H9 (cell line): ENCODE measurements around the gene INPP4A. TPM values are rescaled to one million over a fixed set of nuclear protein-coding genes. Genes with fewer than 3 reads are reported as not detected.
A peak's percentile ranks its signal among the peaks of the same experiment; 100 is the strongest.

Source experiments
- DNase-seq: peaks from one replicate; pipeline ENCODE4 v3.0.0-alpha.2; 2017
- H2AFZ ChIP-seq: one replicate; pipeline ENCODE4 v1.6.1; 2013; ENCODE audit warnings: mild to moderate bottlenecking, low read length, control low read depth, moderate library complexity
- H2AK5ac ChIP-seq: 2 replicates; pipeline ENCODE4 v1.6.1; 2013; ENCODE audit warnings: low read length, control low read depth, mixed read lengths; ENCODE audit not compliant: insufficient read length
- H2BK120ac ChIP-seq: one replicate; pipeline ENCODE4 v1.6.1; 2013; ENCODE audit warnings: low read depth, mild to moderate bottlenecking, low read length, control low read depth, inconsistent platforms; ENCODE audit not compliant: poor library complexity, severe bottlenecking
- H2BK12ac ChIP-seq: 2 replicates; pipeline ENCODE4 v1.6.1; 2013; ENCODE audit warnings: low read length, control low read depth, mixed read lengths, low read depth; ENCODE audit not compliant: insufficient read length
- H2BK15ac ChIP-seq: 2 replicates; pipeline ENCODE4 v1.6.1; 2013; ENCODE audit warnings: low read depth, low read length, control low read depth
- H2BK20ac ChIP-seq: one replicate; pipeline ENCODE4 v1.6.1; 2013; ENCODE audit warnings: low read depth, mild to moderate bottlenecking, low read length, control low read depth, inconsistent platforms; ENCODE audit not compliant: poor library complexity, severe bottlenecking
- H2BK5ac ChIP-seq: 2 replicates; pipeline ENCODE4 v1.6.1; 2013; ENCODE audit warnings: low read length, control low read depth, mixed read lengths; ENCODE audit not compliant: insufficient read length
- H3K14ac ChIP-seq: 2 replicates; pipeline ENCODE4 v1.6.1; 2013; ENCODE audit warnings: low read length, control low read depth; ENCODE audit not compliant: insufficient read depth
- H3K18ac ChIP-seq: 2 replicates; pipeline ENCODE4 v1.6.1; 2013; ENCODE audit warnings: low read depth, mild to moderate bottlenecking, mixed read lengths, low read length, control low read depth; ENCODE audit not compliant: insufficient read length
- H3K23ac ChIP-seq: 2 replicates; pipeline ENCODE4 v1.6.1; 2013; ENCODE audit warnings: low read length, control low read depth, mixed read lengths, low read depth; ENCODE audit not compliant: insufficient read length
- H3K23me2 ChIP-seq: 2 replicates; pipeline ENCODE4 v1.6.1; 2013; ENCODE audit warnings: low read depth, mild to moderate bottlenecking, mixed read lengths, low read length, control low read depth; ENCODE audit not compliant: insufficient read length, poor library complexity, severe bottlenecking
- H3K27ac ChIP-seq: 2 replicates; pipeline ENCODE4 v1.5.1; 2013; ENCODE audit warnings: low read length, control low read depth, mixed read lengths, low read depth; ENCODE audit not compliant: insufficient read length
- H3K27me3 ChIP-seq: 2 replicates; pipeline ENCODE4 v1.6.1; 2013; ENCODE audit warnings: low read length, control low read depth, inconsistent platforms; ENCODE audit not compliant: insufficient read depth
- H3K4ac ChIP-seq: 2 replicates; pipeline ENCODE4 v1.6.1; 2013; ENCODE audit warnings: low read depth, mild to moderate bottlenecking, control low read depth, inconsistent platforms, low read length, moderate library complexity
- H3K4me1 ChIP-seq: 2 replicates; pipeline ENCODE4 v1.6.1; 2013; ENCODE audit warnings: low read length, control low read depth, inconsistent platforms; ENCODE audit not compliant: insufficient read depth
- H3K4me2 ChIP-seq: 2 replicates; pipeline ENCODE4 v1.6.1; 2013; ENCODE audit warnings: low read length, control low read depth, mixed read lengths; ENCODE audit not compliant: insufficient read length, insufficient read depth
- H3K56ac ChIP-seq: 2 replicates; pipeline ENCODE4 v1.6.1; 2013; ENCODE audit warnings: low read depth, mild to moderate bottlenecking, mixed read lengths, low read length, control low read depth; ENCODE audit not compliant: insufficient read length
- H3K79me1 ChIP-seq: 2 replicates; pipeline ENCODE4 v1.6.1; 2013; ENCODE audit warnings: low read depth, mild to moderate bottlenecking, moderate library complexity, low read length, control low read depth, inconsistent platforms; ENCODE audit not compliant: insufficient read depth, poor library complexity, severe bottlenecking
- H3K79me2 ChIP-seq: 2 replicates; pipeline ENCODE4 v1.6.1; 2013; ENCODE audit warnings: low read length, control low read depth, inconsistent platforms; ENCODE audit not compliant: insufficient read depth
- H3K9ac ChIP-seq: 2 replicates; pipeline ENCODE4 v1.6.1; 2013; ENCODE audit warnings: low read length, control low read depth, mixed read lengths; ENCODE audit not compliant: insufficient read length; ENCODE audit errors: extremely low read depth
- H3K9me3 ChIP-seq: one replicate; pipeline ENCODE4 v1.6.1; 2013; ENCODE audit warnings: low read depth, low read length, inconsistent platforms; ENCODE audit not compliant: control insufficient read depth
- H3T11ph ChIP-seq: one replicate; pipeline ENCODE4 v1.6.1; 2013; ENCODE audit warnings: mild to moderate bottlenecking, low read length, control low read depth, inconsistent platforms
- H4K20me1 ChIP-seq: one replicate; pipeline ENCODE4 v1.6.1; 2013; ENCODE audit not compliant: control insufficient read depth, insufficient read length, insufficient read depth
- H4K5ac ChIP-seq: 2 replicates; pipeline ENCODE4 v1.6.1; 2013; ENCODE audit warnings: low read depth, mild to moderate bottlenecking, mixed read lengths, low read length, control low read depth; ENCODE audit not compliant: insufficient read length
- H4K8ac ChIP-seq: replicated peaks from 2 replicates; pipeline ENCODE4 v1.6.1; 2013; ENCODE audit warnings: low read length, control low read depth, mixed read lengths, low read depth; ENCODE audit not compliant: insufficient read length
- H4K91ac ChIP-seq: 2 replicates; pipeline ENCODE4 v1.6.1; 2013; ENCODE audit warnings: low read depth, mild to moderate bottlenecking, moderate library complexity, mixed read lengths, low read length, control low read depth; ENCODE audit not compliant: insufficient read length
- H3K27ac Mint-ChIP-seq, 3 experiments: 2 replicates in 2 of 3; 3 replicates in 1 of 3; pipeline ENCODE4 v1.8.0; 2020 to 2021; ENCODE audit warnings: mixed read lengths in 3 of 3, mild to moderate bottlenecking in 1 of 3, moderate library complexity in 1 of 3
- H3K27me3 Mint-ChIP-seq: 2 replicates; pipeline ENCODE4 v1.8.0; 2021; ENCODE audit warnings: low read depth, mild to moderate bottlenecking, moderate library complexity, mixed read lengths
- H3K36me3 Mint-ChIP-seq, 3 experiments: 2 replicates in 2 of 3; 3 replicates in 1 of 3; pipeline ENCODE4 v1.8.0; 2020 to 2021; ENCODE audit warnings: low read depth in 3 of 3, mixed read lengths in 3 of 3; ENCODE audit not compliant: insufficient read depth in 1 of 3
- H3K4me1 Mint-ChIP-seq, 2 experiments: 2 replicates each; pipeline ENCODE4 v1.8.0; 2020; ENCODE audit warnings: mixed read lengths in 2 of 2
- H3K4me3 Mint-ChIP-seq, 2 experiments: 2 replicates in 1 of 2; 3 replicates in 1 of 2; pipeline ENCODE4 v1.8.0; 2020 to 2021; ENCODE audit warnings: mild to moderate bottlenecking in 2 of 2, mixed read lengths in 2 of 2, moderate library complexity in 1 of 2
- H3K9me3 Mint-ChIP-seq, 2 experiments: 2 replicates in 1 of 2; 3 replicates in 1 of 2; pipeline ENCODE4 v1.8.0; 2020; ENCODE audit warnings: mild to moderate bottlenecking in 2 of 2, mixed read lengths in 2 of 2, moderate library complexity in 1 of 2
- WGBS: extraction: QIAGEN DNeasy Blood & Tissue Kit; methylation state at CpG from one replicate; pipeline ENCODE4 v1.1.7; 2013; ENCODE audit warnings: missing lambda C conversion rate, low lambda C conversion rate, mixed read lengths; ENCODE audit not compliant: insufficient read length; ENCODE audit errors: extremely low coverage; 5-methylcytosine and 5-hydroxymethylcytosine counted together
- total RNA-seq: library from RNA; stranded (reverse); gene quantifications from 2 replicates; pipeline ENCODE4 v1.2.1, GENCODE V29; 2021
- TF ChIP-seq, protein P1 (sequence below): fragments of 200-600 bp; sonication (generic); conservative IDR thresholded peaks from 3 replicates; pipeline ENCODE4 v1.8.0; 2021; ENCODE audit warnings: antibody characterized with exemption, mild to moderate bottlenecking

The INPP4A gene
- total RNA-seq, 1 experiment from 2014 or later: 55.2 TPM

DNA sequence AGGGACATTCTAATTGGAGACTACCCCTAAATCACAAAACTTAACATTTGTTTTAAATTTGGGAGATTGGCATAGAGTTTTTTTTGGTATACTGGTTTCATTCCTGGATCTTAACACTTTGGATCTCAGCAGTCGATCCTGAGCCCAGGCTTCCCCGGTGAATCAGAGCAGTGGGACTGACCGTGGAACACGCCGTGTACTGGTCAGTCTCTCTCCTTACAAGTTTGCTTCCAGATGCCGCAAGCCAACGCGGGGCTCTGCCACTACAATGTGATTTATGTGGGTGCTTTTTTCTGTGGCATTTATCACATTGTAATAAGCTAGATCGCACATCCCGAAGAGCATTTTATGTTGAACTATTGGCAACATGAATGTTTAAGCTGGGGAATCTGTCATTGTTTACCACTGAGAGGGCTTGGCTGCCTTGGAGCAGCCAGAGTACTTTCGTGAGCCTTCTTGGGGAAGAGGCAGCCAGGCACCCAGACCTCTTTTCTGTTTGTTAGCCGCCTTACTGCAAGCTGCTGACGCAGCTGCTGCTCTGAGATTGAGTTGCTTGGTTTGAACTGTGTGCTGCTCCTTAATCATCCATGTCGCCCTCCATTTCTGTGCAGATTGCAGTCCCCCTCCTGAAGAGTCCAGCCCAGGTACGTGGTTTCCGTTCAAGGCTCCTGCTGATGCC is 114.3 kb downstream of the INPP4A start:
- Histone ChIP-seq H3K14ac (no peak overlapping the region), H3T11ph (no peak overlapping the region), H2BK12ac (no peak overlapping the region), H3K4me1 (no peaks in the 10 kb centered on the region), H3K4ac (no peak overlapping the region), H2AFZ (no peak overlapping the region), H2AK5ac (no peak overlapping the region), H4K91ac (no peak overlapping the region), H3K79me2 (no peaks in the 10 kb centered on the region), H2BK5ac (no peak overlapping the region), H4K20me1 (no peaks in the 10 kb centered on the region), H3K27ac (no peak overlapping the region), H3K9me3 (no peaks in the 10 kb centered on the region), H2BK15ac (no peak overlapping the region), H2BK20ac (no peak overlapping the region), H3K9ac (no peak overlapping the region), H3K4me2 (no peak overlapping the region), H4K8ac (no peak overlapping the region), H3K23ac (no peak overlapping the region), H3K18ac (no peak overlapping the region), H3K27me3 (no peaks in the 10 kb centered on the region), H4K5ac (no peak overlapping the region), H3K56ac (no peak overlapping the region), H3K23me2 (no peaks in the 10 kb centered on the region), H2BK120ac (no peak overlapping the region), H3K79me1 (no peaks in the 10 kb centered on the region)
- H3K27ac Mint-ChIP-seq: peak overlapping the region in 1 of 3 experiments; percentile 82; a peak in 2 of 7 replicates
- H3K9me3 Mint-ChIP-seq: no peaks in the 10 kb centered on the region
- TF ChIP-seq, protein P1, sequence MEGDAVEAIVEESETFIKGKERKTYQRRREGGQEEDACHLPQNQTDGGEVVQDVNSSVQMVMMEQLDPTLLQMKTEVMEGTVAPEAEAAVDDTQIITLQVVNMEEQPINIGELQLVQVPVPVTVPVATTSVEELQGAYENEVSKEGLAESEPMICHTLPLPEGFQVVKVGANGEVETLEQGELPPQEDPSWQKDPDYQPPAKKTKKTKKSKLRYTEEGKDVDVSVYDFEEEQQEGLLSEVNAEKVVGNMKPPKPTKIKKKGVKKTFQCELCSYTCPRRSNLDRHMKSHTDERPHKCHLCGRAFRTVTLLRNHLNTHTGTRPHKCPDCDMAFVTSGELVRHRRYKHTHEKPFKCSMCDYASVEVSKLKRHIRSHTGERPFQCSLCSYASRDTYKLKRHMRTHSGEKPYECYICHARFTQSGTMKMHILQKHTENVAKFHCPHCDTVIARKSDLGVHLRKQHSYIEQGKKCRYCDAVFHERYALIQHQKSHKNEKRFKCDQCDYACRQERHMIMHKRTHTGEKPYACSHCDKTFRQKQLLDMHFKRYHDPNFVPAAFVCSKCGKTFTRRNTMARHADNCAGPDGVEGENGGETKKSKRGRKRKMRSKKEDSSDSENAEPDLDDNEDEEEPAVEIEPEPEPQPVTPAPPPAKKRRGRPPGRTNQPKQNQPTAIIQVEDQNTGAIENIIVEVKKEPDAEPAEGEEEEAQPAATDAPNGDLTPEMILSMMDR: no peak
- H3K36me3 Mint-ChIP-seq: peaks cover 10 to 81% (median 48%) of the 10 kb centered on the region in 3 experiments
- no peak overlapping the region for H3K4me3 Mint-ChIP-seq
- H3K27me3 Mint-ChIP-seq: no peaks in the 10 kb centered on the region
- WGBS: no CpG with 5 or more reads among the region's 16 CpGs
- no peak for DNase-seq
- no peaks in the 10 kb centered on the region for H3K4me1 Mint-ChIP-seq
